HG03066 (cell line): Measurements from ENCODE around the gene GGACT.
"Not testable (repeated sequence)": the region's sequence is repeated elsewhere in the genome, so short reads cannot be mapped to it uniquely, and the experiment has no call there.

Experiments used
- ATAC-seq: cut with Tn5 transposase; IDR thresholded peaks from one replicate; pipeline ENCODE4 v1.9.1; 2021; ENCODE audit warnings: low read depth; ENCODE audit not compliant: unreplicated experiment

Gene GGACT

GRCh38 chr13:100532090-100532766, 56.4 kb downstream of the GGACT start:
- ATAC-seq, result no peak

GRCh38 chr13:100530671-100531213, 57.8 kb downstream of the GGACT start:
- ATAC-seq, result no peak

- ATAC-seq, result no peak
Measured at GRCh38 chr13:100529666-100530377, 58.8 kb downstream of the GGACT start.

GRCh38 chr13:100528820-100529219, 59.8 kb downstream of the GGACT start:
- ATAC-seq, result no peak

- ATAC-seq, result no peak
Measured at GRCh38 chr13:100528353-100528752, 60.2 kb downstream of the GGACT start.

GRCh38 chr13:100527644-100528043, 60.9 kb downstream of the GGACT start:
- ATAC-seq, result no peak

GRCh38 chr13:100526318-100527000, 62.1 kb downstream of the GGACT start:
- ATAC-seq, result no peak

- ATAC-seq, result no peak
Measured at GRCh38 chr13:100525453-100526317, 62.9 kb downstream of the GGACT start.

GRCh38 chr13:100524688-100525087, 63.9 kb downstream of the GGACT start:
- not testable (repeated sequence) for ATAC-seq

- no peak for ATAC-seq
Measured at GRCh38 chr13:100523981-100524386, 64.6 kb downstream of the GGACT start.

GRCh38 chr13:100523411-100523810, 65.2 kb downstream of the GGACT start:
- no peak for ATAC-seq

- no peak for ATAC-seq
Measured at GRCh38 chr13:100522618-100523309, 65.8 kb downstream of the GGACT start.

- ATAC-seq, result no peak
Measured at GRCh38 chr13:100521851-100522617, 66.6 kb downstream of the GGACT start.

- ATAC-seq, result no peak
Measured at GRCh38 chr13:100520936-100521850, 67.4 kb downstream of the GGACT start.

GRCh38 chr13:100519626-100520025, 69.0 kb downstream of the GGACT start:
- ATAC-seq, result no peak

- no peak for ATAC-seq
Measured at GRCh38 chr13:100518394-100519062, 70.1 kb downstream of the GGACT start.

- no peak for ATAC-seq
Measured at GRCh38 chr13:100517728-100518127, 70.9 kb downstream of the GGACT start.
